ENCODE results near the gene C22orf31. TPM values are rescaled to one million over a fixed set of nuclear protein-coding genes. Genes with fewer than 3 reads are reported as not detected.

Gene C22orf31
- total RNA-seq, 2 donors from 2014 or later, result not detected

DNA sequence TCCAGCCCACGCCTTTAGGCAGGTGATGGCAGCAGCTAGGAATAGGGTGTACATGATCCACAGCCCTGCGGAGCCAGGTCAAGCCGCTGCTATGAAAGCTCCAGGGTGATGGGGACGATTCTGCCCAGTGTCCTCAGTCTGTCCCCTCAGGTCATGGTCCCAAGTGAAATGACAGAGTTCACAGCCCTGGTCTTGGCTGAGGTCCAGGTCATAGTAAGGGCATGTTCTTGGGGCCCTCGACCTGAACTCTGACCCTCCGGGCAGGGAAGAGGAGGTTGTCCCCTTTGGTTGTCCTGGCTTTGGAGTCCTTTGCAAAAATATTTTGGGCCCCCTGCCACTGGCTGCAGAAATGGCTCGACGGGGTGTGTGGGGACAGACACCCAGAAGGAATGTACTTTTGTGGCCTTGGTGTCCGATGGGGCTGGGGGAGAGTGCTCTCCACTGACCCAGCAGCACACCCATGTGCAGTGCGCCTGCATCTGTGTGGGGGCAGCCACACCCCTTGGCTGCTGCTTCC lies 7.3 kb downstream of the C22orf31 start:
- TF ChIP-seq, protein P1, sequence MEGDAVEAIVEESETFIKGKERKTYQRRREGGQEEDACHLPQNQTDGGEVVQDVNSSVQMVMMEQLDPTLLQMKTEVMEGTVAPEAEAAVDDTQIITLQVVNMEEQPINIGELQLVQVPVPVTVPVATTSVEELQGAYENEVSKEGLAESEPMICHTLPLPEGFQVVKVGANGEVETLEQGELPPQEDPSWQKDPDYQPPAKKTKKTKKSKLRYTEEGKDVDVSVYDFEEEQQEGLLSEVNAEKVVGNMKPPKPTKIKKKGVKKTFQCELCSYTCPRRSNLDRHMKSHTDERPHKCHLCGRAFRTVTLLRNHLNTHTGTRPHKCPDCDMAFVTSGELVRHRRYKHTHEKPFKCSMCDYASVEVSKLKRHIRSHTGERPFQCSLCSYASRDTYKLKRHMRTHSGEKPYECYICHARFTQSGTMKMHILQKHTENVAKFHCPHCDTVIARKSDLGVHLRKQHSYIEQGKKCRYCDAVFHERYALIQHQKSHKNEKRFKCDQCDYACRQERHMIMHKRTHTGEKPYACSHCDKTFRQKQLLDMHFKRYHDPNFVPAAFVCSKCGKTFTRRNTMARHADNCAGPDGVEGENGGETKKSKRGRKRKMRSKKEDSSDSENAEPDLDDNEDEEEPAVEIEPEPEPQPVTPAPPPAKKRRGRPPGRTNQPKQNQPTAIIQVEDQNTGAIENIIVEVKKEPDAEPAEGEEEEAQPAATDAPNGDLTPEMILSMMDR (IDR thresholded peaks at IDR 0.05), result no peak
- ATAC-seq (ENCODE audit: insufficient number of reproducible peaks, low FRiP score, low read depth) (no peak), DNase-seq (ENCODE audit: low spot score) (no peak)
- Histone ChIP-seq H3K27ac (no peak overlapping the region), H3K36me3 (peaks cover 15% of the 10 kb centered on the region), H3K27me3 (replicated peaks; ENCODE audit: insufficient read depth) (no peaks in the 10 kb centered on the region), H3K4me1 (ENCODE audit: control insufficient read depth in 1 of 2, low read depth in 2 of 2) (no peaks in the 10 kb centered on the region), H3K4me3 (no peak overlapping the region), H3K9me3 (no peaks in the 10 kb centered on the region)

DNA sequence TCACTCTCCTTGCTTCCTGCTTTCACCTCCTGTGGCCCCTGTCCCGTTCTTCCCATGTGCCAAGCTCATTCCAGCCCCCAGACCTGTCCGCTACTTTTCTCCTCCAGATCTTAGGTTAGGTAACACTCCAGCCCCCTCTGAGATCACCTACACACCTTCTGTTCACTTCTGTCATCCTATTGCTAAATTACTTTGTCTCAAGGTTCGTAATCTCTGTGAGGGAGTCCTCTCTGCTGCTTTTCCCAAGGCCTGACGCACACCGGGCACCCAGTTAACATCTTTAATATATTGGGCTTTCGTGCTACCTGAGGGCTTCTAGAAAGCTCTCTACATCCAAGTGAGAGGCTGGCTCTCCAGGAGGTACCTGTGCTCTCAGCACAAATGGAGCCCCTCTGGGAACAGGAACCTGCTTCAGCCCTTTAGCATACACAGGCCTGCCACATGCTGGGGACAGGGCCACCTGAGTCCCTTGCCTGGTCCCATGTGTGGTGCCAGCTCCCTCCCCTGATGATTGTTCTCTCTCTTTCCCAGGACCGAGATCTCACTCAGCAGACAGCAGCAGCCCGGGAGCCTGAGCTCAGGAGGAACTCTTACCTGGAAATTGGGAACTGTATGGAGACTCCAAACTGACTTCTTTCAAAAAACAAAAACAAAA lies 8.5 kb downstream of the C22orf31 start:
- ATAC-seq (ENCODE audit: insufficient number of reproducible peaks, low FRiP score, low read depth) (no peak), DNase-seq (ENCODE audit: low spot score) (no peak)
- Histone ChIP-seq H3K4me3 (no peak overlapping the region), H3K9me3 (no peaks in the 10 kb centered on the region), H3K4me1 (ENCODE audit: control insufficient read depth in 1 of 2, low read depth in 2 of 2) (no peaks in the 10 kb centered on the region), H3K27me3 (replicated peaks; ENCODE audit: insufficient read depth) (no peaks in the 10 kb centered on the region), H3K36me3 (peaks cover 27% of the 10 kb centered on the region), H3K27ac (no peak overlapping the region)
- TF ChIP-seq, protein P1 (IDR thresholded peaks at IDR 0.05), result no peak

DNA sequence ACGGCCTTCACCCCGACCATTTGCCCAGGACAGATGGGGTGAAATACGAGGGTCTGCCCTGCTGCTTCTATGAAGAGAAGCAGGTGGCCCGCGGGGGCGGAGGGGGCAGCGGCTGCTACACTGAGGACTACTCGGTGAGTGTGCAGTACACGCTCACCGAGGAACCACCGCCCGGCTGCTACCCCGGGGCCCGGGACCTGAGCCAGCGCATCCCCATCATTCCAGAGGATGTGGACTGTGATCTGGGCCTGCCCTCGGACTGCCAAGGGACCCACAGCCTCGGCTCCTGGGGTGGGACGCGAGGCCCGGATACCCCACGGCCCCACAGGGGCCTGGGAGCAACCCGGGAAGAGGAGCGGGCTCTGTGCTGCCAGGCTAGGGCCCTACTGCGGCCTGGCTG lies 11.2 kb downstream of the C22orf31 start:
- no peaks in the 10 kb centered on the region for H3K9me3 ChIP-seq
- no peak overlapping the region for H3K4me3 ChIP-seq
- TF ChIP-seq, protein P1 (IDR thresholded peaks at IDR 0.05), result no peak
- H3K36me3 ChIP-seq, result peaks cover 49% of the 10 kb centered on the region
- DNase-seq (ENCODE audit: low spot score) (no peak), ATAC-seq (ENCODE audit: insufficient number of reproducible peaks, low FRiP score, low read depth) (no peak)
- no peaks in the 10 kb centered on the region for H3K27me3 ChIP-seq (replicated peaks; ENCODE audit: insufficient read depth)
- no peak overlapping the region for H3K27ac ChIP-seq
- H3K4me1 ChIP-seq (ENCODE audit: control insufficient read depth in 1 of 2, low read depth in 2 of 2), result no peaks in the 10 kb centered on the region

DNA sequence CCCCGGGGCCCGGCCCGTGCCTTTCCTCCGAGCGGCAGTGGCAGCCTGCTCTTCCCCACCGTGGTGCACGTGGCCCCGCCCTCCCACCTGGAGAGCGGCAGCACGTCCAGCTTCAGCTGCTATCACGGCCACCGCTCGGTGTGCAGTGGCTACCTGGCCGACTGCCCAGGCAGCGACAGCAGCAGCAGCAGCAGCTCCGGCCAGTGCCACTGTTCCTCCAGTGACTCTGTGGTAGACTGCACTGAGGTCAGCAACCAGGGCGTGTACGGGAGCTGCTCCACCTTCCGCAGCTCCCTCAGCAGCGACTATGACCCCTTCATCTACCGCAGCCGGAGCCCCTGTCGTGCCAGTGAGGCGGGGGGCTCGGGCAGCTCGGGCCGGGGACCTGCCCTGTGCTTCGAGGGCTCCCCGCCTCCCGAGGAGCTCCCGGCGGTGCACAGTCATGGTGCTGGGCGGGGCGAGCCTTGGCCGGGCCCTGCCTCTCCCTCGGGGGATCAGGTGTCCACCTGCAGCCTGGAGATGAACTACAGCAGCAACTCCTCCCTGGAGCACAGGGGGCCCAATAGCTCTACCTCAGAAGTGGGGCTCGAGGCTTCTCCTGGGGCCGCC lies 11.9 kb downstream of the C22orf31 start:
- Histone ChIP-seq H3K4me3 (no peak overlapping the region), H3K36me3 (peaks cover 49% of the 10 kb centered on the region), H3K4me1 (ENCODE audit: control insufficient read depth in 1 of 2, low read depth in 2 of 2) (peaks cover 0 to 4% of the 10 kb centered on the region in 2 donors), H3K9me3 (no peaks in the 10 kb centered on the region), H3K27ac (no peak overlapping the region), H3K27me3 (replicated peaks; ENCODE audit: insufficient read depth) (no peaks in the 10 kb centered on the region)
- TF ChIP-seq, protein P1 (IDR thresholded peaks at IDR 0.05), result no peak
- DNase-seq (ENCODE audit: low spot score) (no peak), ATAC-seq (ENCODE audit: insufficient number of reproducible peaks, low FRiP score, low read depth) (no peak)

DNA sequence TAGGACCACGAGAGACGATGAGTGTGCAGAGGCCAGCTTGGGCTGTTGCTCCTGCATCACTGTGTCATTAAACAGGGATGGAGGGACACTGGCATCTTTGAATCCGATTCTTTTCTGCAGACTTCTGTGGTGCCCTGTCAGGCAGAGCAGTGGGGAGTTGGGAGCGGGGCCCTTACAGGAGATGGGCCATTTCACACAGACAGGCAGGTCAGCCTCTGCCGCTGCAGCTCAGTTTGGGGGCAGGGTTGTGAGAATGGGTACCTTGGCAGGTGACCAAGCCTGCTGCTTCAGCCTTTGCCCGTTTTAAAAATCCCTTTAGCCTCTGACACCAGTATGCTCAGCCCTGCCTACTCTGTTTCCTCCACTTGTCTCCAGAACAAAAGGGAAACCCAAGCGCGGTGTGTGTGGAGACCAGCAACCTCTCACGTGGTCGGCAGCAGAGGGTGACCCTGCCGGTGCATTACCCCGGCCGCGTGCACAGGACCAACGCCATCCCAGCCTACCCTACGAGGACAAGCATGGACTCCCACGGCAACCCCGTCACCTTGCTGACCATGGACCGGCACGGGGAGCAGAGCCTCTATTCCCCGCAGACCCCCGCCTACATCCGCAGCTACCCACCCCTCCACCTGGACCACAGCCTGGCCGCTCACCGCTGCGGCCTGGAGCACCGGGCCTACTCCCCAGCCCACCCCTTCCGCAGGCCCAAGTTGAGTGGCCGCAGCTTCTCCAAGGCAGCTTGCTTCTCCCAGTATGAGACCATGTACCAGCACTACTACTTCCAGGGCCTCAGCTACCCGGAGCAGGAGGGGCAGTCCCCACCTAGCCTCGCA lies 12.6 kb downstream of the C22orf31 start:
- Histone ChIP-seq H3K27ac (no peak overlapping the region), H3K4me3 (no peak overlapping the region), H3K9me3 (no peaks in the 10 kb centered on the region), H3K27me3 (replicated peaks; ENCODE audit: insufficient read depth) (no peaks in the 10 kb centered on the region), H3K36me3 (peaks cover 49% of the 10 kb centered on the region), H3K4me1 (ENCODE audit: control insufficient read depth in 1 of 2, low read depth in 2 of 2) (peaks cover 5 to 11% of the 10 kb centered on the region in 2 donors)
- TF ChIP-seq, protein P1 (IDR thresholded peaks at IDR 0.05), result no peak
- ATAC-seq (ENCODE audit: insufficient number of reproducible peaks, low FRiP score, low read depth) (no peak), DNase-seq (ENCODE audit: low spot score) (no peak)

All from thoracic aorta (tissue), 2 donors.